Activated T-cell treated with anti-CD3 and anti-CD28 coated beads, Interleukin-2, amount 50 U/mL, for 24 hours (primary cell): ENCODE measurements around the gene SFT2D3.

Source experiments
- DNase-seq: peaks from one replicate; pipeline ENCODE4 v3.0.0-alpha.2; 2020
- H3K27ac Mint-ChIP-seq: 2 replicates; pipeline ENCODE4 v1.8.0; 2020; ENCODE audit warnings: mild to moderate bottlenecking, mixed read lengths
- H3K27me3 Mint-ChIP-seq: 2 replicates; pipeline ENCODE4 v1.8.0; 2020; ENCODE audit warnings: mixed read lengths
- H3K36me3 Mint-ChIP-seq: 2 replicates; pipeline ENCODE4 v1.8.0; 2020; ENCODE audit warnings: low read depth, mixed read lengths
- H3K4me1 Mint-ChIP-seq: 2 replicates; pipeline ENCODE4 v1.8.0; 2020; ENCODE audit warnings: low read depth, mixed read lengths
- H3K4me3 Mint-ChIP-seq: 2 replicates; pipeline ENCODE4 v1.8.0; 2020; ENCODE audit warnings: mild to moderate bottlenecking, moderate library complexity, mixed read lengths
- H3K9me3 Mint-ChIP-seq: 2 replicates; pipeline ENCODE4 v1.8.0; 2020; ENCODE audit warnings: mixed read lengths

SFT2D3 gene

DNA sequence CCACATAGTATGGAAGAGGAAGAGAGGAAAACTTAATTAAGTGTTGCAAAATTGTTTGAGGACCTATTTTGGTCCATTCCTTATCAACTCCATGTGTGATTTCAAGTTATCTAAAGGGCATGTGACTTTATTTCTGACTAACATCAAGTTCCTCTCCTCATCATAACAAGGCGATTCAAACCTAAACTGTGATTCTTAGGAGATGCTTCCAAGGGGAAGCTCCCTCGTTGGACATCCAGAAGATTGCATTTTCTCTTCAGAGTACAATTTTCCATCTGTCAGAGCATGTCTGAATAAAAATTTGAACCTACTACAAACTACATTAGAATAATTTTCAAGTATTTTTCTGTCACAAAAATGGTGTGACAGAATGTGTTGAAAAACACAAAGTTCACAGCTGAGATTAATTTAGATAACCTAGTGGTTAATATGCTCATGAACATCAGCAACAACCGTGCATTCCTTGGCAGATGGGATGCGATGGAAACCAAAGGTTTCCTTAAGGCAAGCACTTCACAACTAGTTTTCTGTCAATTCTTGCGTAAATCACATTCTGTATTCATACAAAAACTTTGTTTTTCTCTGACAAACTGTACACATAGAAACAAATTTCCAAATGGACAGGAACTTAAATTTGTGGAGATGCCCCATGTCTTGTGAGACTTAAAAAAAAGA, 4.2 kb downstream of the SFT2D3 start:
- Mint-ChIP-seq H3K9me3 (no peaks in the 10 kb centered on the region), H3K4me3 (no peak overlapping the region), H3K27me3 (no peaks in the 10 kb centered on the region), H3K4me1 (peaks cover 41% of the 10 kb centered on the region), H3K36me3 (peaks cover 82% of the 10 kb centered on the region), H3K27ac (peak overlapping the region; percentile 58)
- no peak for DNase-seq

DNA sequence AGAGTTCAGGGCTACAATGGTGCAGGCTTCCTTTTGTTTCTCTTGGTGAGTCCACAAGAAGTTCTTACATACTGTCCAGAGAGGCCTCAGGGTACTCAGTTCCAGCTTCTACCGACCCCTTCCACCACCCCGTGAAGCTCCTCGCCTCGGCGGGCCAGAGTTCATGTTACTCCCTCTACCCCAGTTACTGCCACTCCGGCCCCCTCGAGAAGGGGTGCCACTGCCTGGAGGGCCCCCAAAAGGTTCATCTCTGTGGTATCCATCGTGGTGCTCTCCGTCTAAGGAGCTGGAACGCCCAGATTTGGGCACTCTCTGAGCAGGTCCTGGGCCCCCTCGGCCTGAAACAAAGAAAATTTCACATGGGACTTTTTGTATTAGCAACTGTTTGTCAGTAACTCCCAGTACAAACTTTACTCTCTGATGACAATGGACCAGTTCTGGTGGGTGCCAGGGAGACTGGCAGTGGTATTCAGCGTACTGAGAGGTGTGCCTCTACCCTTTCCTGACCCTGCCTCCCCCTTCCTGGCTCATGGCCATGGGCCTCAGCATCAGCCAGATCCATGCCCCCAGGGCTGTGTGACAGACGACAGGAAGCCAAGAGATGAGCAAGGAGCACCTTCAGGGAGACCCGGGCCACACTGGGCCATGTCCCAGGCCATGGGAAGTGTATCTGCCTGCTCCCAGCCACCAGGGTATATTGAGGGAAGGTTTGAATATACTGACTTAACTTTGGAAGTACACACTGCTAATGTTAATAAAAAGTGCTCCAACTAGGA, 5.1 kb downstream of the SFT2D3 start:
- no peak for DNase-seq
- Mint-ChIP-seq H3K36me3 (peaks cover 88% of the 10 kb centered on the region), H3K27me3 (no peaks in the 10 kb centered on the region), H3K4me3 (no peak overlapping the region), H3K9me3 (no peaks in the 10 kb centered on the region), H3K4me1 (peaks cover 36% of the 10 kb centered on the region), H3K27ac (peak overlapping the region; percentile 51)

DNA sequence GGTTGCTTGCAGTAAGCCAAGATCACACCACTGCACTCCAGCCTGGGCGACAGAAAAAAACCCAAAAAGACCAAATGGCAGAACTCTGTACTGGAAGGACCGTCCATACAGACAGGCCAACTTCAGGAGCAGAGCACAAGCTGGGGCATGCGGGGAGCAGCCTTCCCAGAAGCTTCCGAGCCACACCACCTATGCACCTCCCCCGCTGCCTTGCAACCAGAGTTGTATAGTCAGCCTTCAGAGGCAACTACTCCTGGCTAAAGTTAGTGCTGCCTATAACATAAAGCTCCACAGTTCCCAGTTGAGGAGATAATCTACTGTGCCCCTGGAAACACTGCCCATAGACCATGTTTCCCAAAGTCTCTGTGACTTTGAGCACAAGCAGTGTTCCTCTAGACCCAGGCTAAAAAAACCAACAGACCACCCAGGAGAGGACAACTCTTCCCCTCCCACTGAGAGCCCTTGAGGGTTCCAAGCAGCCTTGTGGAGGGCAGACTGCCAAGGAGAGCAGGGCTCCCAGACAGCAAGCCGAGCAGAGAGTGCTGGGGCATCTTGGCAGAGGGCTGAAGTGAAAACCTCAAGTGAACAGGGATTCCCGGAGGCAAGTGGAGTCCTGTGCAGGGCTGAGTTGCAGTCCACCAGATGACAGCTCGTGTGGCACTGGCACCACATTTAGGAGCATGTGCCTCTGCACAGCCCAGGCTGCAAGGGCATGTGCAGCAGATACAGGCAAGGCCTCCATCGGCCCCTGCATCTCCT, 6.8 kb downstream of the SFT2D3 start:
- peak overlapping the region; percentile 48 for H3K27ac Mint-ChIP-seq

DNA sequence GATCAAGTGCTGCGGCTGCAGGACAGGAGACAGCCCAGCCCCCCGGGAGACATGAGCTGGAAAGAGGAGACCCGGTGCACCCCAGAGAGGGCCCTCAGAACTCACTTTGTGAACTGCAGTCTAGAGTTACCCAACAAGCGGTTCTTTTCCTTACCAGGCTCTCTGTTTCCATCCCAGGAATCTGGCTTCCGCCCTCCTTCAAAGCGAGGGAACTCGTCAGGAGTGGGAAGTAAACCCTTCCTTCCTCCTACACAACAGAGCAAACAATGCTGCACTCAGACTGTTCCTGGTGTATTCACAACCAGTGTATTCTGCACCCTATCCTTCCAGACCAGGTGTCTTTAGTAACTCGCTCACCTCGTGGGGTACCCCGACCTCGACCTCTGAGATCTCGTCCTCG, 8.0 kb downstream of the SFT2D3 start:
- Mint-ChIP-seq H3K4me1 (peaks cover 16% of the 10 kb centered on the region), H3K27ac (no peak overlapping the region), H3K27me3 (no peaks in the 10 kb centered on the region), H3K4me3 (no peak overlapping the region), H3K9me3 (no peaks in the 10 kb centered on the region), H3K36me3 (peaks cover 92% of the 10 kb centered on the region)
- no peak for DNase-seq

More for the DNA sequence above, 6.8 kb downstream of the SFT2D3 start:
- H3K4me1 Mint-ChIP-seq = peaks cover 26% of the 10 kb centered on the region
- no peak overlapping the region for H3K4me3 Mint-ChIP-seq
- H3K27me3 Mint-ChIP-seq = no peaks in the 10 kb centered on the region
- no peaks in the 10 kb centered on the region for H3K9me3 Mint-ChIP-seq
- DNase-seq = no peak
- peaks cover 90% of the 10 kb centered on the region for H3K36me3 Mint-ChIP-seq

DNA sequence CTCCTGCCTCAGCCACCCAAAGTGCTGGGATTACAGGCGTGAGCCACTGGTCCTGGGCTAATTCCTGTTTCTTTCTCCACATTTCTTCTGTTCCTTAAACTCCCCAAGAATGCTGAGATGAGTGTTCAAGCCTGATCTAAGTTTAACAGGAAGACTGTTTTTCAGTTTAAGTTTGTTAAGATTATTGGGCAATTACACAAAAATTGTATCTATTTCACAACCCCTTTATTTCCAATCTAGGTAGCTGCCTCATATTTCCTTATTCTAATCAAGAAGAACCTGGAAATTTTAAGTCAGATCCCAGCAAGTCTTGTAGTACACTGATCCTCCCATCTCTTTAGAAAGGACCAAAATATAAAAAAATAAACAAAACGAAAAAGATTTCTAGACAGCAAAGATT, 11.7 kb downstream of the SFT2D3 start:
- DNase-seq = no peak
- H3K9me3 Mint-ChIP-seq = no peaks in the 10 kb centered on the region
- no peaks in the 10 kb centered on the region for H3K4me1 Mint-ChIP-seq
- H3K27ac Mint-ChIP-seq = peak overlapping the region; percentile 50
- peaks cover 91% of the 10 kb centered on the region for H3K36me3 Mint-ChIP-seq
- H3K27me3 Mint-ChIP-seq = no peaks in the 10 kb centered on the region
- H3K4me3 Mint-ChIP-seq = no peak overlapping the region

DNA sequence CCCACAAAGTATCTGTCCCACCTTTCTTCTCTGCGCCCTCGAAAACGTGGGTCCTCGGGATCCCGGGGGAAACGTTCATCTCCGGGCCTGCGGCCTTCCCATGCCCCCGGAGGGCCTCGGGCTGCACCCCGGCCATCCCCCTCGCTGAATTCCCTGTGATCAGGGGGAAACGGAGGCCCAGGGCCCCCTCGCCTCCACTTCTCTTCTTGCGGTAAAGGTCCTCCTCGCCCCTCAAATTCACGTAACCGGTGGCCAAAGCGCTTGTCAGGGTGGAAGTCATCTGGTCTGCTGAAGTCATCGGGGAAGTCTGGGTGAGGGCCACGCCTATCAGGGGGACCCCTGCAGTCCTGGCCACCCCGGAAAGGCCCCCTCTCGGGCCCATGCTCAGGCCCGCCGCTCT, 12.3 kb downstream of the SFT2D3 start:
- H3K27ac Mint-ChIP-seq = no peak overlapping the region
- H3K36me3 Mint-ChIP-seq = peaks cover 91% of the 10 kb centered on the region
- H3K4me3 Mint-ChIP-seq = no peak overlapping the region
- DNase-seq = no peak
- no peaks in the 10 kb centered on the region for H3K9me3 Mint-ChIP-seq
- H3K27me3 Mint-ChIP-seq = no peaks in the 10 kb centered on the region
- H3K4me1 Mint-ChIP-seq = peaks cover 1% of the 10 kb centered on the region

DNA sequence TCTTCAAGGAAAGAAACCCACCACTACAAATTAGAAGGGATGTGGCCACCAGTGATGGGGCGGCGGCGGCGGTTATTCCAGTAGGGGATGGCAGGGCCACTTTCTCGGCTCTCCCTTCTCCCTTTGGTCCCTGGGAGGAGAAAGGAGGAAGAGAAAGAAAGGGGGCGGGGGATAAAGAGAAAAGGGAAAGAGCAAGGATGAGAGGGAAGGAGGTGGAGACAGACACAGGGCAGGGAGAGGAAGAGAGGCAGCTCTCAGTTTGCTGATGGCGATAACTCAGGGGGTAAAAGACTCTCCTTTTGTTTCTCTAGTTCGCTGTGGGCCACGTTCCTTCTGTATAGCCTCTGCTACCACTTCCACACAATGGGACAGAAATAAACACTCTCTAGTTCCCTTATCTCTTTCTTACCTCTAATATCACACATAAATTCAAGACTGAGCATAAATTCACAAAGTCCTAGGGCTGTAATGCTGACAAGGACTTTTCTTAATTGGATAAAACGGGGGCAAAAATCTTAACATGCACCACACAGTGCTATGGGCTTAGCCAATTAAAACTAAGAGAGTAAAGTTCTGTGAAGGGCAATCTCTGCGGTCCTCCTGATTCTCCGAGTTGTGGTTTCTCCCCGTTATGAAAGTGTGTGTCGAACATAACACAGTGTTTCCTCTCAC, 14.6 kb downstream of the SFT2D3 start:
- Mint-ChIP-seq H3K4me3 (no peak overlapping the region), H3K9me3 (no peaks in the 10 kb centered on the region), H3K36me3 (peaks cover 91% of the 10 kb centered on the region), H3K27ac (no peak overlapping the region), H3K4me1 (peaks cover 1% of the 10 kb centered on the region), H3K27me3 (no peaks in the 10 kb centered on the region)
- no peak for DNase-seq

DNA sequence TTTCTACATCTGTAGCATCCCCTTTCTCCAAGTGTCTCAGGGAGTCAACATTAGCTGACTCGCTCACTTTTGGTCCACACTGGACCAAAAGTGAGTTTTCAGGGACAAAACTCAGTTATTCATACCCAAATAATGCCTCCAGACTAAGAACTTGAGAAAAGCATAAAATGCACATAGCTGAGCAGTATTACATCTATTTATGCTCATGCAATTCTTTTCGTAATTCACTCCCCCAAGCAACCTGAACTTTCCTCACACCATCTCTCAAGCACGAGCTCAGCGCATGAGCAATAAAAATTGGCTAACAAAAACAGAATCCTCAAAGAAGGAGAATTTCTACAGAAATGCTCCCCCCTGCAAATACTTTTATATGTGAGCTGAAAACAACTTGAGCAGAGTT, 17.0 kb downstream of the SFT2D3 start:
- H3K36me3 Mint-ChIP-seq = peaks cover 94% of the 10 kb centered on the region
- peaks cover 11% of the 10 kb centered on the region for H3K4me1 Mint-ChIP-seq
- H3K9me3 Mint-ChIP-seq = no peaks in the 10 kb centered on the region

DNA sequence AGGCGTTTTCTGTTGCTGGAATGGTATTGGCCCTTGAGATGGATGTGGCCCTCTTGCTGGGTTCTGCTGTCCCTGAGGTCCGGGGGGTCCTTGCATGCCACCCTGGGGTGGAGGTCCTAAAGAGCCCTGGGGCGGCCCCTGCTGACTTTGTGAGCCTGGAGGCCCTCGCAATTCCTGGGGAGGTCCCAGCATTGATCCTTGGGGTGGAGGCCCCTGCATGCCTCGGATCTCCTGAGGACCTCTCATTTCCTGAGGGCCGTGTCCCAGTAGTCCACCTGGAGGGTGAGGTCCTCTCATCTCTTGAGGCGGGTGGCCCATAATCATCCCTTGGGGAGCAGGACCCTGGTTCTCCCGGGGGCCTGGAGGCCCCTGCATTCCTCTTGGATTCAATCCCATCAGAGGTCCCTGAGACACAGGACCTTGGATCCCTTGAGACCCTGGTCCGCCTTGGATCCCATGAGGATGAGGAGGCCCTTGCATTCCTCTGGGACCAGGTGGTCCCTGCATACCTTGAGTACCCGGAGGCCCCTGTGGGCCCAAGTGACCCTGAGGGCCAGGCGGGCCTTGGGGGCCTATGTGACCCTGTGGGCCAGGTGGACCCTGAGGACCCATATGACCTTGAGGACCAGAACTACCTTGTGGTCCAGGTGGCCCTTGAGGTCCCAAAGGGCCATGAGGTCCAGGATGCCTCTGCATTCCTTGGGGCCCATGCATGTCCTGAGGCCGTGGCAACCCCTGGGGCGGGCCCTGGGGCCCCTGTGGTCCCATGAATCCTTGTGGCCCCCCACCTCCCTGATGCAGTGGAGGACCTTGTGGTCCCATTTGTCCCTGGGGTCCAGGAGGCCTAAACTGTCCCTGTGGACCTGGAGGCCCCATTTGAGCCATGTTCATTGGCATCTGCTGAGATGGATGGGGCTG, 18.3 kb downstream of the SFT2D3 start:
- H3K27ac Mint-ChIP-seq = peak overlapping the region; percentile 67
- peaks cover 11% of the 10 kb centered on the region for H3K4me1 Mint-ChIP-seq
- peaks cover 89% of the 10 kb centered on the region for H3K36me3 Mint-ChIP-seq
- no peaks in the 10 kb centered on the region for H3K27me3 Mint-ChIP-seq
- H3K4me3 Mint-ChIP-seq = no peak overlapping the region
- no peaks in the 10 kb centered on the region for H3K9me3 Mint-ChIP-seq
- DNase-seq = no peak

More for the DNA sequence above, 17.0 kb downstream of the SFT2D3 start:
- H3K27ac Mint-ChIP-seq = no peak overlapping the region
- H3K27me3 Mint-ChIP-seq = no peaks in the 10 kb centered on the region
- H3K4me3 Mint-ChIP-seq = no peak overlapping the region
- DNase-seq = no peak

DNA sequence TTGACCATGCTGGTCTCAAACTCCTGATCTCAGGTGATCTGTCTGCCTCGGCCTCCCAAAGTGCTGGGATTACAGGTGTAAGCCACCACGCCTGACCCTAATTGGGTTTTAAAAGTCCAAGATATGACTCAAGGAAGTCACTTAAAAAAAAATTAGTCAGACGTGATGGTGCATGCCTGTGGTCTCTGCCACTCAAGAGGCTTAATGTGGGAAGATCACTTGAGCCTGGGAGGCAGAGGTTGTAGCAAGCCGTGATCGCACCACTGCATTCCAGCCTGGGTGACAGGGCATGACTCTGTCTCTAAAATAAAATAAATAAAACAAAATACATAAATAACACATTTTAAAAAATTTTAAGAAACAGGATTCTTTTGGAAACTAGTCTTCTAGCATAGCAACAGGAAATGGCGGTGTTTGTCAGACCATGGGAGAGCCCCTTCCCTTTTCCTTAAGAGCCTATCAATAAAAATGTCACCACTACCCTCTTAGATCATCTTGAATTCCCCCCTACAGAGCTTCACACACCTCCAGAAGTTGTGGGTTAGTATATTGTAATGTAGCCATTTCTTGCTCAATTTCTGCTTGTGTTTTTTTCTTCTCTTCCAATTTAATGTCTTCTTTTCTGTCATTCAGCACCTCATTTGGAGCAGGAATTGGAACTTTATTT, 20.1 kb downstream of the SFT2D3 start:
- peaks cover 11% of the 10 kb centered on the region for H3K4me1 Mint-ChIP-seq
- peaks cover 88% of the 10 kb centered on the region for H3K36me3 Mint-ChIP-seq
- no peaks in the 10 kb centered on the region for H3K9me3 Mint-ChIP-seq
- DNase-seq = no peak
- peak overlapping the region; percentile 78 for H3K27ac Mint-ChIP-seq
- no peak overlapping the region for H3K4me3 Mint-ChIP-seq
- no peaks in the 10 kb centered on the region for H3K27me3 Mint-ChIP-seq

DNA sequence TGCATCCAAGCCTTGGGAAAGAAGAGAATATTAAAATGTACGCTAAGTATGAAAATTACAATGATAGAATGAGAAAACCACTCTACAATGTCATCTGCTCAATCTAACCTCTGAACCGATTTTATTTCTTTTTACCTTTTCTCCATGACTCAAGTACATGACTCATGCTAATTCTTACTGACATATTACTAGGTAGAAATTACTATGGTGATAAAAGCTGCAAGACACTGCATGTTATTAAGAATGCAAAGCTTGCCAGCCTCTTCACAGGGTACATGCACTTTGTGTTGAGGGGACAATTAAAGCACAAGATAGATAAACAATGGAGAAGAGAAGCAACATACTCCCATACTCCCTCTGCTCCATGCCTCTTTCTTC, 20.7 kb downstream of the SFT2D3 start:
- Mint-ChIP-seq H3K4me1 (peaks cover 11% of the 10 kb centered on the region), H3K27ac (peak overlapping the region; percentile 78)

DNA sequence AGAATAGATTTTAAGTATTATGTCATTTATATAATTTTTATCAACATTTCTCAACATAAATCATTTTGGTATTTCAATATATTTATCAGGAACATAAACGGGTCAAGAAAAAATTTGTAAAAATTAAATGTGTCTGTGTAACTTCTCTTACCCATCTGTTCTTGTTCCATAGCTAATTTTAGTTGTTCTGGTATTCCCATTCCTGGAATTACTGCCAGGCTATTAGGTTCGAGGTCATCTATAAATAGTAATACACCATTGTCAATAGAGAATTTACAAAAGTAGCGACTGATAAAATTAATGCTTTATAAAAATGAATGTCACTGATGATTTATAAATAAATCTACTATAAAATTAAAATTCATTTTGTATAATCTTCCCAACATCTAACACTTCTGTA, 21.5 kb downstream of the SFT2D3 start:
- Mint-ChIP-seq H3K4me3 (no peak overlapping the region), H3K27ac (no peak overlapping the region), H3K4me1 (peaks cover 11% of the 10 kb centered on the region), H3K27me3 (no peaks in the 10 kb centered on the region), H3K9me3 (no peaks in the 10 kb centered on the region), H3K36me3 (peaks cover 89% of the 10 kb centered on the region)
- no peak for DNase-seq

More for the DNA sequence above, 20.7 kb downstream of the SFT2D3 start:
- no peak overlapping the region for H3K4me3 Mint-ChIP-seq
- no peak for DNase-seq
- H3K36me3 Mint-ChIP-seq = peaks cover 88% of the 10 kb centered on the region
- H3K27me3 Mint-ChIP-seq = no peaks in the 10 kb centered on the region
- H3K9me3 Mint-ChIP-seq = no peaks in the 10 kb centered on the region

DNA sequence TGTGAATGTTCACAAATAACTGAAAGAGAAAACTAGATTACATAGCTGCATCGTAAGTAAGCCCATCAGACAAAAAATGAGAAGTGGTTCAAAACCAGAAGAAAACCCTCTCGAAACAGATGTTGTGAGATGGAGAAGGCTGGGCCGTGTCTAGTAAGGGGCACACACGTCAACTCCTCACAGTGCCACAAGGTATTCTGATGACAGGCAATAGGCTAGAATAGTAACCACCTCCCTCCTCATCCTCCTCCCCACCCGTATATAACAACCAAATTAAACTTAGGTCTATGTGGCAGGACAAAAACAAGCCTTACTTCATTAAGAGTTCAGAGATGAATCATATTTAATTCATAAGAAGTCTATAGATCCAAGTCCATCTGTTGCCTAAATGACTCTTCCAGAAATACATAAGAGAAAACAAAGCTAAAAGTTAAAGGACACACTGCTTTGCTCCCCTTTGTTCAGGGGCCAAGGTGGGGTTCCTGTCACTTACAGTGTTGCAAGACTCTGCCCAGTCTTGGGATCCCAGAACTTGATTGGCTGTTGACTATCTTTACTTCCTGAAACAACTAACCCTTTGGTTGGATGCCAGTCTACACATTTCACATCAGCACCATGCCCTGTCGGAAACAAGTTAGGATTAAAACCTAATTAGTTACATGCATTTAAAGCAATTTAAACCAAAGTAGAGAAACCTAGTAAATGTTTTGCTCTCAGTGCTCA, 25.0 kb downstream of the SFT2D3 start:
- H3K27ac Mint-ChIP-seq = no peak overlapping the region
- no peaks in the 10 kb centered on the region for H3K9me3 Mint-ChIP-seq
- H3K36me3 Mint-ChIP-seq = peaks cover 69% of the 10 kb centered on the region
- no peak overlapping the region for H3K4me3 Mint-ChIP-seq
- DNase-seq = no peak
- H3K4me1 Mint-ChIP-seq = peaks cover 10% of the 10 kb centered on the region
- H3K27me3 Mint-ChIP-seq = no peaks in the 10 kb centered on the region
